Activated naive CD4-positive, alpha-beta T cell treated with anti-CD3 and anti-CD28 coated beads, Interleukin-2, amount 10 ng/mL, durations not matched to agents 7 days and 5 days (primary cell): ENCODE results near the gene C4B.
"Not testable (repeated sequence)": the region's sequence is repeated elsewhere in the genome, so short reads cannot be mapped to it uniquely, and the experiment has no call there.

Source experiments
- CTCF ChIA-PET: fragments of 350-600 bp; sonication (Branson Sonifier 250); formaldehyde crosslinking; loops from one replicate; lab custom pipeline; 2021; ENCODE audit warnings: antibody characterized with exemption; lab: Charles Lee
- DNase-seq: peaks from one replicate; pipeline ENCODE4 v3.0.0-alpha.2; 2020
- H3K27ac Mint-ChIP-seq: one replicate; pipeline ENCODE4 v1.8.0; 2021; ENCODE audit warnings: mild to moderate bottlenecking, moderate library complexity, mixed read lengths
- H3K27me3 Mint-ChIP-seq: one replicate; pipeline ENCODE4 v1.8.0; 2021; ENCODE audit warnings: mild to moderate bottlenecking, mixed read lengths
- H3K36me3 Mint-ChIP-seq: one replicate; pipeline ENCODE4 v1.8.0; 2021; ENCODE audit warnings: mixed read lengths
- H3K4me1 Mint-ChIP-seq: one replicate; pipeline ENCODE4 v1.8.0; 2021; ENCODE audit warnings: mixed read lengths
- H3K4me3 Mint-ChIP-seq: one replicate; pipeline ENCODE4 v1.8.0; 2021; ENCODE audit warnings: mild to moderate bottlenecking, moderate library complexity, mixed read lengths
- H3K9me3 Mint-ChIP-seq: one replicate; pipeline ENCODE4 v1.8.0; 2021; ENCODE audit warnings: mixed read lengths

C4B gene

DNA sequence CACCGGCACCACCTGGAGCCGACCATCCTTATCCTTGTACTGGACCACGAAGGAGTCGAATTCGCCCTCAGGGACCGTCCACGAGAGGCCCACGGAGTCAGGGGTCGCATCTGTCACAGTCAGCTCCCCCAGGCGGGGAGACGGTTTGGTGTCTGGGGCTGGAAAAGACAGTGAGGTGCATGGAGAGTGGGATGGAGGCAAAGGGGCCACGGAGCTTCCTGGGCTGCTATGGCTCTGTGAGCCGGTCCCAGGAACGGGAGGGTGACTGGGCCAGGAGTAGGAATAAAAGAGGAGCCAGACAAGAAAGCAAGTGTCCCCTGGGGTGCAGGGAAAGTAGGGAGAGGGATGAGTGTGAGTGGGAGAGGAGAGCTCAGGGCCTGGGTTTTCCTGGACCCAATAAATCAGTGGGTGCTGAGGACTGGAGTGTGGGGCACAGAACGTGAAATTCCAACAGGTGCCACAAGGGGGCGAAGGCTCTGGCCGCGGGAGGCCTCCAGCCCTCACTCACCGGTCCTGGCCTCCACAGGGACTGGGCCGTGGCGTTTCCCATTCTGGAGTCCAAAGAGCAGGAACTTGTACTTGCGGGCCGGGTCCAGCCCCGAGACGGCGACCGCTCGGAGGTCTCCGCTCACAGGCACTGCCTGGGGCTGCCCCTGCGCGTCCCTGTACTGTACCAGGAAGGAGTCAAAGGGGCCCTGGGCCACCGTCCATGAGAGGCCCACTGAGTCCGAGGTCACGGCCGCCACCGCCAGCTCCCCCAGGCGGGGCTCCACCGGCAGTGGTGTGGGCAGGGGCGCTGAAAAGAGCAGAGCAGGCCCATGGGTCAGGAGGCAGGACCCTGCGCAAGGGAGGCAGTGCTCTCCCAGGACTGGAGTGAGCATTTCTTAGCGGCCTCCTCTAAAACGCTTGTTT is 33.5 kb downstream of the C4B start:
- DNase-seq = peak; percentile 73
- Mint-ChIP-seq H3K9me3 (no peaks in the 10 kb centered on the region), H3K27me3 (peaks cover 17% of the 10 kb centered on the region), H3K27ac (no peak overlapping the region), H3K4me3 (no peak overlapping the region), H3K36me3 (no peaks in the 10 kb centered on the region), H3K4me1 (peaks cover 2% of the 10 kb centered on the region)
- CTCF ChIA-PET = interaction anchor here (0.9 to 1.4 kb wide), 2 partner anchors 37 to 738 kb away, joined by 3 to 5 read pairs; no protein-coding TSS in a partner anchor

DNA sequence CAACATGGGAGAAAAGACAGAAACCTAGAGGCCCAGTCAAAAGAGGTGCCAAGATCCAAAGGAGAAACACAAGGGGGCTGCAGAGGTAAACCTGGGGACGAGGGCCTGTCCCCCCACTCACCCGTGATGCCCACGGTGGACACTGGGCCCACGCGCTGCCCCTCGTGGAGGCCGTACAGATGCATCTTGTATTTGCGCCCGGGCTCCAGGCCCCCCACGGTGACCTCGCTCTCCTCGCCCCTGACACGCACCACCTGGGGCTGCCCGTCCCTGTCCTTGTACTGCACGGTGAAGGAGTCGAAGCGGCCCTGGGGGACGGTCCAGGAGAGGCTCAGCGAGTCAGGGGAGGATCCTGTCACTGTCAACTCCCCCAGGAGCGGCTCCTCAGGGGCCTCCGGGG is 34.6 kb downstream of the C4B start:
- CTCF ChIA-PET = interaction anchor here (0.9 to 1.4 kb wide), 2 partner anchors 36 to 737 kb away, joined by 3 to 5 read pairs; no protein-coding TSS in a partner anchor
- H3K27ac Mint-ChIP-seq, H3K9me3 Mint-ChIP-seq, H3K36me3 Mint-ChIP-seq, DNase-seq, H3K4me3 Mint-ChIP-seq, H3K4me1 Mint-ChIP-seq: not testable (repeated sequence)
- peaks cover 17% of the 10 kb centered on the region for H3K27me3 Mint-ChIP-seq

DNA sequence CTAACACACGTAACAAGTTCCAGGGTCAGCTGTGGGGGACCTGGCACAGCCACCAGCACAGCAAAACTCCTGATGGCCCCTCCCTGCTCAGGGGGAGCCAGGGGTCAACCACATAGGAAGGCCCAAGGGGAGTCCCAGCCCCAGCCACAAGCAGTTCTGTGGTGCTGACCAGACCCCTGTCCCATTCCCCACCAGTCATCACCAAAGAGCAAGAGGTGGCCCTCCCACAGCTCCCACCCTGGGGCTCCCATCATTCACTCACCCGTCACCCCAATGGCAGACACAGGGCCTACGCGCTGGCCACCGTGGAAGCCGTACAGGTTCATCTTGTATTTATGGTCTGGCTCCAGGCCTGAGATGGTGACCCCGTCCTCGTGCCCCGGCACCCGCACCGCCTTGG is 35.1 kb downstream of the C4B start:
- H3K36me3 Mint-ChIP-seq, H3K9me3 Mint-ChIP-seq, CTCF ChIA-PET, DNase-seq, H3K4me3 Mint-ChIP-seq, H3K4me1 Mint-ChIP-seq, H3K27ac Mint-ChIP-seq: not testable (repeated sequence)
- H3K27me3 Mint-ChIP-seq = peaks cover 17% of the 10 kb centered on the region

DNA sequence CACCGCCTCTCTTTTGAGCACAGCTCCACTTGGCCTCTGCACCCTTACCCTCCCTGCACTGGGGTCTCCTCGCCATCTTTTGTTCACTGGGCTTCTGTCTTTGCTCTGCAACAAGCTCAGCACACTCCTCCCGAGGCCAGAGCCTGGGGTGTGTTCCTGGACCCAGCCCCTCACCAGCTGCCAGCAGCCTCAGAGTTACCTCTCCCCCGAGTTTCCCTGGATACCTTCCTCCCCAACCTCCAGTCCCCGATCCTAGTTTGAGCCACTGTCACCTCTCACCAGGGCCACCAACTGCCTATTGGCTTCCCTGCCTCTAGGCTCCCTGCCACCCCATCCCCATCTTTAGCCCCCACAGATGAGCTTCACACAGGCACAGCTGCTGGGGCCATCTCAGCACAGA is 36.0 kb downstream of the C4B start:
- Mint-ChIP-seq H3K36me3 (no peaks in the 10 kb centered on the region), H3K27ac (peak overlapping the region; percentile 13)

DNA sequence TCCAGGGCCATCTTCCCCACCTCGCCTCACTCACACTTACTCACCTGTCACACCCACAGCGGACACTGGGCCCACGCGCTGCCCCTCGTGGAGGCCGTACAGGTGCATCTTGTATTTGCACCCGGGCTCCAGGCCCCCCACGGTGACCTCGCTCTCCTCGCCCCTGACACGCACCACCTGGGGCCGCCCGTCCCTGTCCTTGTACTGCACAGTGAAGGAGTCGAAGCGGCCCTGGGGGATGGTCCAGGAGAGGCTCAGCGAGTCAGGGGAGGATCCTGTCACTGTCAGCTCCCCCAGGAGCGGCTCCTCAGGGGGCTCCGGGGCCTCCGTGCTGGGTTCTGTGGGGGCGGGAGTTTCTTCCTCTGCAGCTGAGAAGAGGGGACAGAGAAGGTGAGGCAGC is 38.0 kb downstream of the C4B start:
- peaks cover 15% of the 10 kb centered on the region for H3K27me3 Mint-ChIP-seq
- H3K4me3 Mint-ChIP-seq, H3K9me3 Mint-ChIP-seq, H3K4me1 Mint-ChIP-seq, H3K27ac Mint-ChIP-seq, DNase-seq, H3K36me3 Mint-ChIP-seq: not testable (repeated sequence)
- CTCF ChIA-PET = interaction anchor here (0.6 kb wide), 1 partner anchor 744 kb away, joined by 3 read pairs; no protein-coding TSS in a partner anchor

More for the DNA sequence above, 36.0 kb downstream of the C4B start:
- CTCF ChIA-PET = no interaction called here
- peaks cover 2% of the 10 kb centered on the region for H3K4me1 Mint-ChIP-seq
- no peak for DNase-seq
- H3K27me3 Mint-ChIP-seq = peaks cover 17% of the 10 kb centered on the region
- H3K4me3 Mint-ChIP-seq = no peak overlapping the region
- no peaks in the 10 kb centered on the region for H3K9me3 Mint-ChIP-seq

DNA sequence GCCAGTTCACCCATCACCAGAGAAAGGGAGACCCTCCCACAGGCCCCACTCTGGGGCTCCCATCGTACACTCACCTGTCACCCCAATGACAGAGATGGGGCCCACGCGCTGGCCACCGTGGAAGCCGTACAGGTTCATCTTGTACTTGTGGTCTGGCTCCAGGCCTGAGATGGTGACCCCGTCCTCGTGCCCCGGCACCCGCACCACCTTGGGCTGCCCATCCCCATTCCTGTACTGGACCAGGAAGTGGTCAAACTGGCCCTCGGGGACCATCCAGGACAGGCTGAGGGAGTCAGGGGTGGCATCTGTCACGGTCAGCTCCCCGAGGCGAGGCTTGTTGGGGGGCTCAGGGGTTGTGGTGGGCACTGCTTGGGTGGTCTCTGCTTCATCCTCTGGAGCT is 38.7 kb downstream of the C4B start:
- H3K4me3 Mint-ChIP-seq, H3K36me3 Mint-ChIP-seq, DNase-seq, H3K27ac Mint-ChIP-seq, H3K27me3 Mint-ChIP-seq, H3K9me3 Mint-ChIP-seq, H3K4me1 Mint-ChIP-seq, CTCF ChIA-PET: not testable (repeated sequence)

DNA sequence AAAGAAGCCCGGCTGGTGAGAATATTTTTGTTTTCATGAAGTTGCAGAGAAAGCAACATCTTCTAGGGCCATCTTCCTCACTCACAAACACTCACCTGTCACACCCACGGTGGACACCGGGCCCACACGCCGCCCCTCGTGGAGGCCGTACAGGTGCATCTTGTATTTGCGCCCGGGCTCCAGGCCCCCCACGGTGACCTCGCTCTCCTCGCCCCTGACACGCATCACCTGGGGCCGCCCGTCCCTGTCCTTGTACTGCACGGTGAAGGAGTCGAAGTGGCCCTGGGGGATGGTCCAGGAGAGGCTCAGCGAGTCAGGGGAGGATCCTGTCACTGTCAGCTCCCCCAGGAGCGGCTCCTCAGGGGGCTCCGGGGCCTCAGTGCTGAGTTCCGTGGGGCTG is 41.2 kb downstream of the C4B start:
- H3K36me3 Mint-ChIP-seq, H3K27ac Mint-ChIP-seq, H3K9me3 Mint-ChIP-seq, H3K4me1 Mint-ChIP-seq, H3K27me3 Mint-ChIP-seq, H3K4me3 Mint-ChIP-seq, CTCF ChIA-PET, DNase-seq: not testable (repeated sequence)

DNA sequence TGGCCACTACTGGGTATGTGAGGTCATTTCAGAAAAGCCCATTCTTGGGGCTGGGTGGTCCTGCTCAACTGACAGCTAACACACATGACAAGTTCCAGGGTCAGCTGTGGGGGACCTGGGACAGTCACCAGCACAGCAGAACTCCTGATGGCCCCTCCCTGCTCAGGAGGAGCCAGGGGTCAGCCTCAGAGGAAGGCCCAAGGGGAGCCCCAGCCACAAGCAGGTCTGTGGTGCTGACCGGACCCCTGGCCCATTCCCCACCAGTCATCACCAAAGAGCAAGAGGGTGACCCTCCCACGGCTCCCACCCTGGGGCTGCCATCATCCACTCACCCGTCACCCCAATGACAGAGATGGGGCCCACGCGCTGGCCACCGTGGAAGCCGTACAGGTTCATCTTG is 41.7 kb downstream of the C4B start:
- no peaks in the 10 kb centered on the region for H3K27me3 Mint-ChIP-seq
- no peaks in the 10 kb centered on the region for H3K36me3 Mint-ChIP-seq
- CTCF ChIA-PET = no interaction called here
- no peak overlapping the region for H3K4me3 Mint-ChIP-seq
- no peak for DNase-seq
- H3K4me1 Mint-ChIP-seq = no peaks in the 10 kb centered on the region
- H3K9me3 Mint-ChIP-seq = no peaks in the 10 kb centered on the region
- H3K27ac Mint-ChIP-seq = no peak overlapping the region

DNA sequence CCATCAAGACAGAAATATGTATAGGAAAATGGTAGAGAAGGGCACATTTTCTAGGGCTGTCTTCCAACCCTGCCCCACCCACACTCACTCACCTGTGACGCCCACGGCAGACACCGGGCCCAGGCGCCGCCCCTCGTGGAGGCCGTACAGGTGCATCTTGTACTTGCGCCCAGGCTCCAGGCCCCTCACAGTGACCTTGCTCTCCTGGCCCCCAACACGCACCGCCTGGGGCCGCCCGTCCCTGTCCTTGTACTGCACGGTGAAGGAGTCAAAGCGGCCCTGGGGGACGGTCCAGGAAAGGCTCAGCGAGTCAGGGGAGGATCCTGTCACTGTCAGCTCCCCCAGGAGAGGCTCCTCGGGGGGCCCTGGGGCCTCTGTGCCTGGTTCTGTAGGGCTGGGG is 43.4 kb downstream of the C4B start:
- no peak overlapping the region for H3K27ac Mint-ChIP-seq
- no peaks in the 10 kb centered on the region for H3K27me3 Mint-ChIP-seq
- DNase-seq = no peak
- CTCF ChIA-PET = no interaction called here
- no peak overlapping the region for H3K4me3 Mint-ChIP-seq
- H3K4me1 Mint-ChIP-seq = no peaks in the 10 kb centered on the region
- H3K9me3 Mint-ChIP-seq = no peaks in the 10 kb centered on the region
- no peaks in the 10 kb centered on the region for H3K36me3 Mint-ChIP-seq

DNA sequence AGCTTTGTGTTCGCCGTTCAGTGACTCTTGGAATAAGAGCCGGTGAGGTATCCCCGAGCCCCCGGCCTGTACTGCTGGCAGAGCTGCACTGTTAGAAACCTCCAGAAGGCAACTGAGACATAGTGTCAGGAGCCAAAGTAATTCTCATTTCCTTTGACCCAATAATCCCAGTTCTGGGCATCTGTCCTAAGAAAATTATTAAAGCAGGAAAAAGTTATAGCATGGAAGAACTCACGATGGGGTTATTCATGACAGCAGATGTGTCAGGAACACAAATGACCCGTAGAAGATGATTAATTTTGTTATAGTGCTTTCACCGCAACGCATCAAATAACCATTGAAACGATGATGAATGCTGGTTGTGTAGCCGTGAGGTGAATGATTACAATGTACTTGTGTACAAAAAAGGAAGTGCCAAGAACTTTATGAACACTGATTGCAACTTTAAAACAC is 43.9 kb downstream of the C4B start:
- no peaks in the 10 kb centered on the region for H3K27me3 Mint-ChIP-seq
- no peak for DNase-seq
- no peaks in the 10 kb centered on the region for H3K9me3 Mint-ChIP-seq
- no peaks in the 10 kb centered on the region for H3K36me3 Mint-ChIP-seq
- no peak overlapping the region for H3K4me3 Mint-ChIP-seq
- CTCF ChIA-PET = no interaction called here
- no peaks in the 10 kb centered on the region for H3K4me1 Mint-ChIP-seq
- no peak overlapping the region for H3K27ac Mint-ChIP-seq

DNA sequence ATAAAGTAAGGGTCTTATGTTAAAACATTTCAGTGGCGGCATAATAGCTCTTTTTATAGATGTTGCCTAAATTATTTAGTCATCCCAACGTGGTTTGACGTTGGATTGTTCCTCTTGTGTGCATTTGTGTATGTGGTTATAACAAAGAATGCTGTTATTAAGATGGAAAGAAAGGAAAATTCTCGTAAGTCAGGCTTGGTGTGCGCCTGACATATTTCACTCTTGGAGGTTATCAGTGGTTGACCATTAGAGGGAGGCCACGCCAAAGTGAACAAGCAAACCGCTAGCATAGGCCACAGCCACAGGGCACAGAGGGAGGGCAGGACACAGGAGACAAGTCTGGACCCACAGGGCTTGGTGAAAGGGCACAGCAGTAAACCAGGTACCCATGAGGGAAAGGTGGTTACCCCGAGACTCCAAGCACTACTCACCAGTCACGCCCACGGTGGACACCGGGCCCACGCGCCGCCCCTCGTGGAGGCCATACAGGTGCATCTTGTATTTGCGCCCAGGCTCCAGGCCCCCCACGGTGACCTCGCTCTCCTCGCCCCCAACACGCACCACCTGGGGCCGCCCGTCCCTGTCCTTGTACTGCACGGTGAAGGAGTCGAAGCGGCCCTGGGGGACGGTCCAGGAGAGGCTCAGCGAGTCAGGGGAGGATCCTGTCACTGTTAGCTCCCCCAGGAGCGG is 46.5 kb downstream of the C4B start:
- CTCF ChIA-PET = no interaction called here
- Mint-ChIP-seq H3K36me3 (no peaks in the 10 kb centered on the region), H3K27me3 (no peaks in the 10 kb centered on the region), H3K4me1 (no peaks in the 10 kb centered on the region), H3K4me3 (no peak overlapping the region), H3K27ac (no peak overlapping the region), H3K9me3 (no peaks in the 10 kb centered on the region)
- no peak for DNase-seq

DNA sequence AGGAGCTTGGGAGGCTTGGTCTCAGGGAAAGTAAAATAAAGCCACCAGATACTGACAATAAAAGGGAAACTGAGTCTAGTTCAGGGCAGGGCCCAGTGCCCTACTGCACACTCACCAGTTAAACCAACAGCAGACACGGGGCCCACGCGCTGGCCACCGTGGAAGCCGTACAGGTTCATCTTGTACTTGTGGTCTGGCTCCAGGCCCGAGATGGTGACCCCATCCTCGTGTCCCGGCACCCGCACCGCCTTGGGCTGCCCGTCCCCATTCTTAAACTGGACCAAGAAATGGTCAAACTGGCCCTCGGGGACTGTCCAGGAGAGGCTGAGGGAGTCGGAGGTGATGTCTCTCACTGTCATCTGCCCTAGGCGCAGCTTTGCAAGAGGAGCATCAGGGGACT is 50.1 kb downstream of the C4B start:
- CTCF ChIA-PET = interaction anchor here (0.7 kb wide), 1 partner anchor 176 kb away, joined by 3 read pairs; no protein-coding TSS in a partner anchor
- Mint-ChIP-seq H3K27me3 (peaks cover 8% of the 10 kb centered on the region), H3K36me3 (no peaks in the 10 kb centered on the region), H3K27ac (no peak overlapping the region), H3K9me3 (no peaks in the 10 kb centered on the region), H3K4me1 (no peaks in the 10 kb centered on the region), H3K4me3 (no peak overlapping the region)
- DNase-seq = no peak

DNA sequence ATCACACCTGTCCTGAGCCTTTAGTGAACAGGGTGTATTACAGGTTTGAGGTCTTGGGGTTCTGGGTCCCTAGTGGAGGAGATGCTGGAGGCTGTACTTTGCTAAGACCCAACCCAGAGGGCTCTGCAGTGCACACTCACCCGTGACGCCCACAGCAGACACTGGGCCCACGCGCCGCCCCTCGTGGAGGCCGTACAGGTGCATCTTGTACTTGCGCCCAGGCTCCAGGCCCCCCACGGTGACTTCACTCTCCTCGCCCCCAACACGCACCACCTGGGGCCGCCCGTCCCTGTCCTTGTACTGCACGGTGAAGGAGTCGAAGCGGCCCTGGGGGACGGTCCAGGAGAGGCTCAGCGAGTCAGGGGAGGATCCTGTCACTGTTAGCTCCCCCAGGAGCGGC is 52.9 kb downstream of the C4B start:
- H3K27me3 Mint-ChIP-seq, H3K9me3 Mint-ChIP-seq, H3K27ac Mint-ChIP-seq, H3K4me3 Mint-ChIP-seq, DNase-seq, H3K4me1 Mint-ChIP-seq, CTCF ChIA-PET, H3K36me3 Mint-ChIP-seq: not testable (repeated sequence)

DNA sequence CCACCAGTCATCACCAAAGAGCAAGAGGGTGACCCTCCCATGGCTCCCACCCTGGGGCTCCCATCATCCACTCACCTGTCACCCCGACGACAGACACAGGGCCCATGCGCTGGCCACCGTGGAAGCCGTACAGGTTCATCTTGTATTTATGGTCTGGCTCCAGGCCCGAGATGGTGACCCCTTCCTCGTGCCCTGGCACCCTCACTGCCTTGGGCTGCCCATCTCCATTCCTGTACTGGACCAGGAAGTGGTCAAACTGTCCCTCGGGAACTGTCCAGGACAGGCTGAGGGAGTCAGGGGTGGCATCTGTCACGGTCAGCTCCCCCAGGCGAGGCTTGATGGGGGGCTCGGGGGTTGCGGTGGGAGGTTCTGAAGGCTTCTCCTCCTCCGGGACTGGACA is 53.7 kb downstream of the C4B start:
- CTCF ChIA-PET, DNase-seq, H3K27ac Mint-ChIP-seq, H3K9me3 Mint-ChIP-seq, H3K4me3 Mint-ChIP-seq, H3K27me3 Mint-ChIP-seq, H3K4me1 Mint-ChIP-seq, H3K36me3 Mint-ChIP-seq: not testable (repeated sequence)

DNA sequence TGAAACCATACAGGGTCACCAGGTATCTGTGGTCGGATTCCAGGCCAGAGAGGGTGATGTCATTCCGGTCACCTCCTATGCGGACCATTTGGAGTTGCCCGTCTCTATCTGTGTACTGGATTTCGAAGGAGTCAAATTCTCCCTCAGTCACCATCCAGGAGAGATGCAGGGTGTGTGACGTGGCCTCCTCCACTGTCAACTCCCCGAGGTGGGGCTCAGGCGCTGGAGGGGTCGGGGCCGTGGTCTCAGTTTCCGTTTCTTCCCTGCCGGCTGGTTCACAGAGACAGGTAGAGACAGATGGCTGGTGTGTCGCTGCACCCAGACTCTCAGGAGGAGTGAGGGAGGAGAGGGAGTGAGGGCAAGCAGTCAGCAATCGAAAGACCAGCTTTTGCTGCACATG is 54.3 kb downstream of the C4B start:
- Mint-ChIP-seq H3K36me3 (no peaks in the 10 kb centered on the region), H3K9me3 (no peaks in the 10 kb centered on the region), H3K27ac (no peak overlapping the region), H3K4me3 (no peak overlapping the region), H3K4me1 (no peaks in the 10 kb centered on the region), H3K27me3 (peaks cover 8% of the 10 kb centered on the region)
- DNase-seq = no peak
- CTCF ChIA-PET = no interaction called here
